ENCODE measurements around the gene CETP. TPM values are rescaled to one million over a fixed set of nuclear protein-coding genes. Genes with fewer than 3 reads are reported as not detected.
A peak's percentile ranks its signal among the peaks of the same experiment; 100 is the strongest.

The CETP gene
- total and polyA plus RNA-seq, 2 of the 13 experiments (the other 11 are each of a cell fraction or from before 2014, with no cell fraction given), result 0.31 to 9.8 TPM

DNA sequence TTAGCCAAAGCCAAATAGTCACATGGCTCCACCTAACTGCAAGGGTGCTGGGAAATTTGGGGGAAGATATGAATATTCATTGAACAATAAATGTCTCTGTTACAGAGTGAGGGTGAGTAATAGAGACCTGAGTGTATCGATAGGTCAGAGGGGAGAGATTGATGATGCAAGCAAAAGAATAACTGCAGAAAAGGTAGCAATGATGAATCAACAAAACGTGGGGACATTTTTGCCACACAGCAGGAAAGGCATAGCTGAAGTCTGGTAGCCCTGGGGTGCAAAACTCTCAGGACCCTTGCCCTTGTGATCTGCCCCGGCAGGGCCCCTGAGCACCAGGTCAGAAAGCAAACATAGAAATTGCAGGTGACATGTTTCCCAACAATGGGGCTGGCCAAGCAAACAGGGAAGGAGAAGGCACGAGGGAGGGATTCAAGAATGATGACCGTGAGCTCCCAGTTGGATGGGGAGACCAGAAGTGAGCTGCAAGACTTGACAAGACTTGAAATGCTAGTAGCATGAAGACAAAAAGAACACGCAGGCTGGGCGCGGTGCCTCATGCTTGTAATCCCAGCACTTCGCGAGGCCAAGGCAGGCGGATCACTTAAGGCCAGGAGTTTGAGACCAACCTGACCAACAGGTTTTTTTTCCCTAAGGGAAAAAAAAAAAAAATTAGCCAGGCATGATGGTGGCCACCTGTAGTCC, 42.5 kb upstream of the CETP start (continued):
- TF ChIP-seq ZNF83 (CRISPR knock-in tag; IDR thresholded peaks at IDR 0.05; ENCODE audit: borderline replicate concordance), result no peak; the same call in 1 of the 2 replicates
- 0 out of 2 replicates have a peak, but pooled peaks have one; percentile 43 for TF ChIP-seq ZNF329 (CRISPR knock-in tag; IDR thresholded peaks at IDR 0.05; ENCODE audit: low read depth)
- TF ChIP-seq AHDC1 (CRISPR knock-in tag; IDR thresholded peaks at IDR 0.05; ENCODE audit: borderline replicate concordance), result peak; percentile 92
- TF ChIP-seq, protein P1, sequence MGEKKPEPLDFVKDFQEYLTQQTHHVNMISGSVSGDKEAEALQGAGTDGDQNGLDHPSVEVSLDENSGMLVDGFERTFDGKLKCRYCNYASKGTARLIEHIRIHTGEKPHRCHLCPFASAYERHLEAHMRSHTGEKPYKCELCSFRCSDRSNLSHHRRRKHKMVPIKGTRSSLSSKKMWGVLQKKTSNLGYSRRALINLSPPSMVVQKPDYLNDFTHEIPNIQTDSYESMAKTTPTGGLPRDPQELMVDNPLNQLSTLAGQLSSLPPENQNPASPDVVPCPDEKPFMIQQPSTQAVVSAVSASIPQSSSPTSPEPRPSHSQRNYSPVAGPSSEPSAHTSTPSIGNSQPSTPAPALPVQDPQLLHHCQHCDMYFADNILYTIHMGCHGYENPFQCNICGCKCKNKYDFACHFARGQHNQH (CRISPR knock-in tag; IDR thresholded peaks at IDR 0.05), result peak; percentile 82
- TF ChIP-seq ZNF24 (IDR thresholded peaks at IDR 0.05), result no peak; the same call in 1 of the 2 replicates
- TF ChIP-seq, protein P2, sequence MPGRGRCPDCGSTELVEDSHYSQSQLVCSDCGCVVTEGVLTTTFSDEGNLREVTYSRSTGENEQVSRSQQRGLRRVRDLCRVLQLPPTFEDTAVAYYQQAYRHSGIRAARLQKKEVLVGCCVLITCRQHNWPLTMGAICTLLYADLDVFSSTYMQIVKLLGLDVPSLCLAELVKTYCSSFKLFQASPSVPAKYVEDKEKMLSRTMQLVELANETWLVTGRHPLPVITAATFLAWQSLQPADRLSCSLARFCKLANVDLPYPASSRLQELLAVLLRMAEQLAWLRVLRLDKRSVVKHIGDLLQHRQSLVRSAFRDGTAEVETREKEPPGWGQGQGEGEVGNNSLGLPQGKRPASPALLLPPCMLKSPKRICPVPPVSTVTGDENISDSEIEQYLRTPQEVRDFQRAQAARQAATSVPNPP (CRISPR knock-in tag; IDR thresholded peaks at IDR 0.05), result peak; percentile 64; the same call in 1 of the 2 replicates
- TF ChIP-seq, protein P3, sequence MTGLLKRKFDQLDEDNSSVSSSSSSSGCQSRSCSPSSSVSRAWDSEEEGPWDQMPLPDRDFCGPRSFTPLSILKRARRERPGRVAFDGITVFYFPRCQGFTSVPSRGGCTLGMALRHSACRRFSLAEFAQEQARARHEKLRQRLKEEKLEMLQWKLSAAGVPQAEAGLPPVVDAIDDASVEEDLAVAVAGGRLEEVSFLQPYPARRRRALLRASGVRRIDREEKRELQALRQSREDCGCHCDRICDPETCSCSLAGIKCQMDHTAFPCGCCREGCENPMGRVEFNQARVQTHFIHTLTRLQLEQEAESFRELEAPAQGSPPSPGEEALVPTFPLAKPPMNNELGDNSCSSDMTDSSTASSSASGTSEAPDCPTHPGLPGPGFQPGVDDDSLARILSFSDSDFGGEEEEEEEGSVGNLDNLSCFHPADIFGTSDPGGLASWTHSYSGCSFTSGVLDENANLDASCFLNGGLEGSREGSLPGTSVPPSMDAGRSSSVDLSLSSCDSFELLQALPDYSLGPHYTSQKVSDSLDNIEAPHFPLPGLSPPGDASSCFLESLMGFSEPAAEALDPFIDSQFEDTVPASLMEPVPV (CRISPR knock-in tag; IDR thresholded peaks at IDR 0.05), result no peak; the same call in 1 of the 2 replicates
- TF ChIP-seq SCMH1 (CRISPR knock-in tag; IDR thresholded peaks at IDR 0.05; ENCODE audit: borderline replicate concordance), result no peak
- TF ChIP-seq ZNF570 (CRISPR knock-in tag; IDR thresholded peaks at IDR 0.05; ENCODE audit: borderline replicate concordance), result no peak
- TF ChIP-seq SALL1 (CRISPR knock-in tag; IDR thresholded peaks at IDR 0.05), result peak; percentile 99
- peak; percentile 49; the same call in 1 of the 2 replicates for TF ChIP-seq ZNF776 (CRISPR knock-in tag; IDR thresholded peaks at IDR 0.05)
- peak; percentile 73 for TF ChIP-seq TEAD3 (CRISPR knock-in tag; optimal IDR thresholded peaks at IDR 0.05; ENCODE audit: borderline replicate concordance)
- no peak; the same call in 1 of the 2 replicates for TF ChIP-seq GATA4 (IDR thresholded peaks at IDR 0.05; ENCODE audit: borderline replicate concordance, low read depth)
- TF ChIP-seq REL (CRISPR knock-in tag; conservative IDR thresholded peaks at IDR 0.05), result no peak
- 0 out of 2 replicates have a peak, but pooled peaks have one; percentile 48 for TF ChIP-seq ZBTB2 (CRISPR knock-in tag; IDR thresholded peaks at IDR 0.05; ENCODE audit: low read depth)
- TF ChIP-seq TAF15 (IDR thresholded peaks at IDR 0.05; ENCODE audit: low read depth, low read length, poor library complexity, severe bottlenecking), result no peak
- peak; percentile 88 for TF ChIP-seq BCL6 (CRISPR knock-in tag; IDR thresholded peaks at IDR 0.05)
